AML-193 (cell line): ENCODE measurements around the gene TUBB6.

Experiments used
- DNase-seq, 2 experiments: peaks; one replicate each; lab custom pipeline; 2025; lab: John Stamatoyannopoulos, UW

The TUBB6 gene

GRCh38 chr18:12314591-12315305, 6.7 kb downstream of the TUBB6 start:
- no peak for DNase-seq

DNA sequence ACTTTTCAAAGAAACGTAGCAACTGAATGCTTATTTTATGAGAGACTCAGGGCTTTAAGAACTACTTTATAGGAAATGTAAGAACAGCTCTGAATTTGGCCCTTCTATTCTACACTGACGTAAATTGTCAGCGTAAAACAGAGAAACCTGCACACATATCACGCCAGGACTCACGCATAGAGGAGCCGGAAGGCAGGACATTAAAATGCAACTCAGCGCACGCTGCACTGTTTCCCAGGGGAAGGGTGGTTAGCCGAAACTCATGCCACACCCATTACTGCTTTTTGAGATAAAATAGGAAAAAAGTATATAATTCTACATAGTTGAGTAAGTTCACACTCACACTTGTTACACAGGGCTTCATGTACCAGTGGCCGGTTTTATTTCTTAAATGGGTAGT, 7.4 kb downstream of the TUBB6 start:
- DNase-seq, result no peak

GRCh38 chr18:12315911-12316310, 7.9 kb downstream of the TUBB6 start:
- no peak for DNase-seq

DNA sequence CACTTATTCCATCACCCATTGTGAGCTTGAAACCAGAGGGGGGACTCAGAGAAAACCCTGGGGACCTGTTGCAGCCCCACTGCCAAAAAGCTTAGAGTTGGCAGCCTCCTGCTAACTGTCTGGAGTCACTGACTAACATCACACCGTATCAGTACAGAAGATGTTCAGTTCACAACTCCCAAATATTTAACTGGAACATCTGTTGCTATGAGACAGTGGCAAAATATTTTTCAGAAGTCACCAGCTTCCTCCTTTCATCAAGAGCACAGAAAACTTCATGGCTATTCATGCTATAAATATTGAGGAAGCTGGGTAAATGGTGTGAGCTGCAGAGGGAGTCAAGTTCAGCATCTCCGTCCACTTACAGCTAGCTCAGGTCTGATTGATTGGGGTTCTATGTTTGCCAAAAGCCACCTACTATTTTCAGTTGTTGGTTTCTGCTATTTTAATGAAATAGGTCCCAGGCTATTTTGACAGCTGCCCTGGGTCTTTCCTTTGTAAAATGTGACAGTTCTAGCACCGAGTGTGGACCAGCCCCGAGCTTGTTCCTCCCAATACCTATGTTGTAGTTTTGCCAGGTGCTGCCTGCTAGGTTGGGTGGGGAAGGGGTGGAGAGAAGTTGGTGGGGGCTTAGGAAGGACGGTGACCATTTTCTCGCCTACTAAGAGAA, 9.8 kb downstream of the TUBB6 start:
- DNase-seq, result peak in 1 of 2 experiments; percentile 4

- DNase-seq, result no peak
These were observed 10.3 kb downstream of the TUBB6 start for GRCh38 chr18:12318334-12318697.

GRCh38 chr18:12318857-12319256, 10.8 kb downstream of the TUBB6 start:
- no peak for DNase-seq

GRCh38 chr18:12321333-12321732, 13.3 kb downstream of the TUBB6 start:
- DNase-seq, result no peak

GRCh38 chr18:12324991-12325725, 17.1 kb downstream of the TUBB6 start:
- no peak for DNase-seq

- no peak for DNase-seq
These were observed 17.7 kb downstream of the TUBB6 start for GRCh38 chr18:12325726-12326245.

- no peak for DNase-seq
These were observed 18.8 kb downstream of the TUBB6 start for GRCh38 chr18:12326711-12327460.

DNA sequence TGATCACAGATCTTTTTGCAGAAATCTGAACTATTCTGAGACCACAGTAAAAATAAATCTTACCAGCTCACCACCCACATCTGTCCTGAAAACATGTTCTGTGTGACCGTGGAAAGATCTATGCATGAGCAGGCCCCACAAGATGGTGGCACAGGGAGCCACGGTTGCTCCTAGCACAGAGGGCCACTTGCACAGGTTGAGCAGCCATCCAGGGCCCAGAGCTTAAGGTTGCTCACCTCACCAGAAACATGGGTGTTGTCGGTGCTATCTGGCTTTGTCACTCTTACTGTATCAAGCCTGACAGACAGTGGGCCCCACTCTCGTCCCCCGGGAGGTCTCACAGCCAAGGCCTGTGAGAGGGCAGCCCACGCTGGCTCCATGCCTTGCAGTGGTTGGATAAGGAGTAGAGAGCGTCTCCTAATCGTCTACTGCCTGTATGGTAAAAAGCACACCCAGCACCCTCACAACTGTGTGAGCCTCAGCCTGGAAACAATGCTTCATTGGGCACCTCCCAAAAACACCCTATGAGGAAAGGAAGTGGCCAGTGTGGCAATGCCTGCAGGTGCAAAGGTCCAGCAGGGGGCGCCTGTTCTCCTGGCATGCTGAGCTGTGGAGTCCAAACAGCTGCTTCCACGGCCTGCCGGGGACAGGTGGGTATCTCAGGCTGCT, 19.6 kb downstream of the TUBB6 start:
- DNase-seq, result peak; percentile 28 to 57

- DNase-seq, result no peak
These were observed 20.3 kb downstream of the TUBB6 start for GRCh38 chr18:12328179-12328823.

GRCh38 chr18:12329125-12329698, 21.2 kb downstream of the TUBB6 start:
- no peak for DNase-seq

DNA sequence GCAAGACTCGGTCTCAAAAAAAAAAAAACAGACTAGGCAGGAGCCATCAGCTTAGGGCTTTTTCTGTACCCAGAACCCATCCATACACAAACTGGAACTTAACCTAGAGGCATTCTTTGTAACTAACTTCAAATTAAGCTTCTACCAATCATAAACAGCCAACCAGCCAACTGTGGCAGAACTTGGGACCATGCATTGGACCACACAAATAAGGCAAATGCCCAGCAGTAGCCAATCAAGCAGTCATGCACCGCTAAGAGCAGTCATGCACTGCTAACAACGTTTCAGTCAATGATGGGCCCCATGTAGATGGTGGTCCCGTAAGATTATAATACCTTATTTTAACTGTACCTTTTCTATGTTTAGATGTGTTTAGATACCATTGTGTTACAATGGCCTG, 22.7 kb downstream of the TUBB6 start:
- no peak for DNase-seq

- DNase-seq, result no peak
These were observed 25.7 kb downstream of the TUBB6 start for GRCh38 chr18:12333506-12334290.

GRCh38 chr18:12334366-12334808, 26.3 kb downstream of the TUBB6 start:
- no peak for DNase-seq

DNA sequence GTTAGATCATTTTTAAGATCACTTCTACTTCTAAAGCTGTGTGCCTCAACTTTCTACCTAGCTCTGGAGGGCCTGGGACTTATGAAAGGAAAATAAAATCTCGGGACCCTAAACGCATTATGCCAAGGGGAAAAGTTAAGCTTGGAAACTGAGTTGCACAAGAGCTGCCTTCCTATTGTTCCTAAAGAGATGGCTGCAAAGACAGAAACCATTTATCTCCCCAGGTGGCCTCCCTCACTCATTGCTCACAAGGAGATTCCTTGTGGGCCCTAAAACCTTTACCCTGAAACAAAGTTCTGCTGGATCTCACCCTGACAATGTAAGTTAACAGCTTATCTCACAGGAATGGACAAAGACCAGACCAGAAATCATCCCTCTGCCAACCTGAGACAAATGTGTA, 26.8 kb downstream of the TUBB6 start:
- no peak for DNase-seq

DNA sequence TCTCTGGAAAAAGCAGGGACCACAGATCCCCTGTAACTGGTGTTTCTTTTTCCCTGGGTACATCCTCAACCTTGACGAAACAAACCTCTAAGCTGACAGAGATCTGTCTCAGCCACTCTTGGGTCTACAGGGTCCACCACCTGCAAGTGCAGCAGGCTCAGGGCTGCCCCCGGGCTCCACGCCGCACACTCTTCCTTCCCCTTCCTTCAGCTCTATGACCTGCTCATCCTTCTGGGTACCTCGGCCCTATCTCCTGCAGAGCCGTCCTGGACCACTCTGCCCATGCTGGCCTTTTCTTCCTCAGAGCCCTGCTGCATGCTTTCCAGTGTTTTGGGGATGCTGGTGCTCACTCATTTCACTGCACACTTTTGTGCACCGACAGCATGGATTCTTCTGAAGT, 27.5 kb downstream of the TUBB6 start:
- no peak for DNase-seq

DNA sequence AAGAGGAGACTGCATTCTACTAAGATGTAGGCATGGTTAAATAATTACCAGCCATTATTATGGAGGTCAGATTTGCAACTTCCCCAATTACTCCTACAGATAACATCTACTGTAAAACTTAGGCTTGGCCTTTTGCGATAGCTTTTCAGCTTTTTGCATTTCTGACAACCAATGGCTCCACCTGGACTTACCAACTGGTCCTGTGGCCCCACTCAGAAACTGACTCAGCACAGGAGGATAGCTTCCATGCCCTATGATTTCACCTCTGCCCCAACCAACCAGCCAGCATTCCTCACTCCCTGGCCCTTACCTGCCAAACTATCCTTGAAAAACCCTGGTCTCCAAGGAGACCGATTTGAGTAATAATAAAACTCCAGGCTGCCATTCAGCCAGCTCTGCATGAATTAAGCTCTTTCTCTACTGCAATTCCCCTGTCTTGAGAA, 28.2 kb downstream of the TUBB6 start:
- no peak for DNase-seq

DNA sequence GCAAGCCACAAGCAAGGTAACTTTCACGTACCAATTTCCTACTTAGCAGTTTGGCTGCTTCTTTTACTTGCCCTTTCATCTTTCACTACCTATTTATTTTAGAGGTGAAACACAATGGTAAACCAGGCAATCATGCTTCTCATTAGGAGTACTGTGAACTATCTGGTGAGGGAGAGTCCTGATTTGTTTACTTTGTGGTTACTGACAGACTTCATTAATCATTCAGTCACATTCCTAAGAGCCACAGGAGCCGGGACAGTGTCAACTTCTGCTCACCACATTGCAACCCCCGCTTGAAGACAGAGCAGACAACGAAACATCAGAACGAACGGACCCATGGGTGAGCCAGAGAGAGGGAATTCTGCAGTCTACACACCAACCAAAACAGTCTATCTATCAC, 28.8 kb downstream of the TUBB6 start:
- DNase-seq, result no peak
